Subcutaneous abdominal adipose tissue (tissue), 5 donors: Measurements from ENCODE around the gene TRA2B.

Experiments used
- H3K27ac ChIP-seq: one replicate; pipeline ENCODE4 v1.7.0; 2013; ENCODE audit warnings: low read depth, mild to moderate bottlenecking, inconsistent platforms, low read length, moderate library complexity
- H3K27me3 ChIP-seq, 5 donors: one replicate each; pipeline ENCODE4 v1.7.0; 2013; ENCODE audit warnings: low read length in 5 of 5, inconsistent platforms in 1 of 5; ENCODE audit not compliant: control insufficient read depth in 5 of 5, insufficient read depth in 4 of 5
- H3K36me3 ChIP-seq, 5 donors: one replicate each; pipeline ENCODE4 v1.7.0; 2013; ENCODE audit warnings: low read length in 5 of 5; ENCODE audit not compliant: control insufficient read depth in 5 of 5, insufficient read depth in 5 of 5
- H3K4me1 ChIP-seq, 5 donors: one replicate each; pipeline ENCODE4 v1.7.0; 2013; ENCODE audit warnings: low read length in 5 of 5, mild to moderate bottlenecking in 3 of 5, moderate library complexity in 1 of 5; ENCODE audit not compliant: control insufficient read depth in 5 of 5, insufficient read depth in 5 of 5
- H3K4me3 ChIP-seq, 5 donors: one replicate each; pipeline ENCODE4 v1.7.0; 2013; ENCODE audit warnings: low read length in 5 of 5, low read depth in 1 of 5
- H3K9ac ChIP-seq, 5 donors: one replicate each; pipeline ENCODE4 v1.7.0; 2013; ENCODE audit warnings: low read length in 5 of 5, mild to moderate bottlenecking in 4 of 5, moderate library complexity in 3 of 5
- H3K9me3 ChIP-seq, 5 donors: one replicate each; pipeline ENCODE4 v1.7.0; 2013; ENCODE audit warnings: low read length in 5 of 5; ENCODE audit not compliant: control insufficient read depth in 5 of 5
- donor health status: healthy.
- donor health status: healthy.
- donor health status: healthy.
- donor health status: healthy.
- donor health status: healthy.

The TRA2B gene

GRCh38 chr3:185887066-185887465, 50.7 kb downstream of the TRA2B start:
- H3K36me3 ChIP-seq, result no peaks in the 10 kb centered on the region
- H3K9me3 ChIP-seq, result no peaks in the 10 kb centered on the region
- H3K4me1 ChIP-seq, result no peaks in the 10 kb centered on the region
- no peaks in the 10 kb centered on the region for H3K27me3 ChIP-seq
- H3K9ac ChIP-seq, result no peak overlapping the region
- no peak overlapping the region for H3K27ac ChIP-seq
- H3K4me3 ChIP-seq, result no peak overlapping the region

DNA sequence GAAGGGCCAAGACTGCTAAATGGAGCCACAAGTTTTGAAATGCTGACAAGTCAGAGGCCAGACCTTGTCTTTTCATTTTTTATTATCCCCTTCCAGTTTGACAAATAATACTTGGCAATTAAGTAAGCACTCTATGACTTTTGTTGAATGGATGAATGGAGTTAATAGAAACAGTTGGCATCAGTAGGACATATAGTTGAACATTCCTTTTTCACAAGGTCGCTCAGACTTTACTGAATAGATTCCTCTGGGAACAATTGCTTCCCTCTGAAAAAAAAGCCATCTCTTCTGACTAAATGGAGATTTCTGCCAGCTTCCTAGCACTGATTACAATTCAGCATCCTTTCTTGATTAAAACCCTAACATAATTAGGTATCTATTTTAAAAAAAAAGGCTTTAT, 53.2 kb downstream of the TRA2B start:
- Histone ChIP-seq H3K27ac (no peak overlapping the region), H3K9me3 (no peaks in the 10 kb centered on the region), H3K4me1 (no peaks in the 10 kb centered on the region), H3K36me3 (no peaks in the 10 kb centered on the region), H3K4me3 (no peak overlapping the region), H3K9ac (no peak overlapping the region), H3K27me3 (no peaks in the 10 kb centered on the region)

DNA sequence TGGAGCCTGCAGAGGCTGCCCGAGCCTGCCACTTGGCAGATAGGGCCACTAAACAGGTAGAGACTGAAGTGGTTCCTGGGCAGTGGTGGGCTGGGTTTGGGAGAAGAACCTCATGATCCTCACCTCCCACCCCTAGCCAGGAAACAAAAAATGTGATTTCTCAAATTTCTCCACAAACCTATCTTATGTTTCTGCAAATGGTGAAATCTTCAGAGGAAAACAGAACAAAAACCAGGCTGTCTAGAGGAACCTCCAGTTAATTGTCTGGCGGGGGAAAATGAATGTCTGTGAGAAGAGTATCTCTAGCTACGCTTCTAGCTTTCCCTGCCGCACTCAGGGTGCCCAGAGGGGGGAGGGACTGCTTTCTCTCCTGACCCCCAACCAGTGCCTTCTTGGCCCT, 55.9 kb downstream of the TRA2B start:
- no peaks in the 10 kb centered on the region for H3K36me3 ChIP-seq
- no peaks in the 10 kb centered on the region for H3K4me1 ChIP-seq
- no peak overlapping the region for H3K27ac ChIP-seq
- H3K4me3 ChIP-seq, result no peak overlapping the region
- no peak overlapping the region for H3K9ac ChIP-seq
- peaks cover 0 to 4% (median 0%) of the 10 kb centered on the region in 5 donors for H3K27me3 ChIP-seq
- no peaks in the 10 kb centered on the region for H3K9me3 ChIP-seq

- H3K27ac ChIP-seq, result no peak overlapping the region
- H3K9me3 ChIP-seq, result no peaks in the 10 kb centered on the region
- H3K4me1 ChIP-seq, result no peaks in the 10 kb centered on the region
- H3K27me3 ChIP-seq, result peaks cover 0 to 4% (median 0%) of the 10 kb centered on the region in 5 donors
- no peak overlapping the region for H3K9ac ChIP-seq
- no peaks in the 10 kb centered on the region for H3K36me3 ChIP-seq
- H3K4me3 ChIP-seq, result no peak overlapping the region
Observed at GRCh38 chr3:185880600-185880999, 57.2 kb downstream of the TRA2B start.

DNA sequence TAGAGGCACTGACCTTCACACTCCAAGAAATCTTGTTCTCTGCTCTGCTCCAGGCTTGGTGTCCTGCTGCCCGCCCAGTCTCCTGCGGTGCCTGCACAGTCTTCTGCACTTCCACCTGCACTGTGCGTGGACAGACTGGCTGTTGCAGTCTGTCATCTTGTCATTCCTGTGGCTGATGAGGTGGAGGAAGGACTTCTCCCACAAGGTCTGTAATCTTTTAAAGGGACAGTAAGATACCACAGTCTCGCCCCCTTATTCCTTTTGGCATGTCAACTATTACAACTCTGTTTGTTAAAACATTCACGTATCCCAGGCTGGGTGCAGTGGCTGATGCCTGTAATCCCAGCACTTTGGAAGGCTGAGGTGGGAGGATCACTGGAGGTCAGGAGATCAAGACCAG, 58.9 kb downstream of the TRA2B start:
- Histone ChIP-seq H3K27ac (no peak overlapping the region), H3K36me3 (no peaks in the 10 kb centered on the region), H3K27me3 (peaks cover 0 to 4% (median 0%) of the 10 kb centered on the region in 5 donors), H3K9ac (no peak overlapping the region), H3K4me3 (no peak overlapping the region), H3K9me3 (no peaks in the 10 kb centered on the region), H3K4me1 (no peaks in the 10 kb centered on the region)

DNA sequence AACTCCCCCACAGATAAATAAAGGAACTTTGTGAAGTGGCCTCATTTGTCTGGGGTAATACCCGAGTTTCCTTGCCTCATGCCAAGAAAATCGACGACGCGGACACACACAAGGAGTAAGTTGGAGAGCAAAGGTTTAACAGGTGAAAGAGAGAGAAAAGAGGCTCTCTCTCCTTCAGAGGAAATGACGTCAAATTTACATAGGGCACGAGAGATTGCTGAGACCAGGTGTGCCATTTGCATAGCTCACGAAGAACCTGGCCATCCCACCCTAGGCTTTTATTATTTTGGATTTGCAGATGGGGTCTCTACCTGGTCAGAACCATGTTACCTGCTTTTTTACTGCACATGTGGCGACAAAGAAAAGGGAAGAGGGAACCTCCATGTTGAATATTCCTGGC, 63.7 kb downstream of the TRA2B start:
- H3K9me3 ChIP-seq, result no peaks in the 10 kb centered on the region
- no peak overlapping the region for H3K4me3 ChIP-seq
- H3K9ac ChIP-seq, result no peak overlapping the region
- H3K4me1 ChIP-seq, result no peaks in the 10 kb centered on the region
- H3K36me3 ChIP-seq, result no peaks in the 10 kb centered on the region
- no peak overlapping the region for H3K27ac ChIP-seq
- peaks cover 0 to 4% (median 0%) of the 10 kb centered on the region in 5 donors for H3K27me3 ChIP-seq

- Histone ChIP-seq H3K4me3 (no peak overlapping the region), H3K27ac (no peak overlapping the region), H3K27me3 (no peaks in the 10 kb centered on the region), H3K36me3 (no peaks in the 10 kb centered on the region), H3K9me3 (no peaks in the 10 kb centered on the region), H3K9ac (no peak overlapping the region), H3K4me1 (no peaks in the 10 kb centered on the region)
Observed at GRCh38 chr3:185867650-185868049, 70.2 kb downstream of the TRA2B start.

- no peaks in the 10 kb centered on the region for H3K36me3 ChIP-seq
- no peaks in the 10 kb centered on the region for H3K4me1 ChIP-seq
- no peak overlapping the region for H3K27ac ChIP-seq
- H3K9ac ChIP-seq, result no peak overlapping the region
- H3K27me3 ChIP-seq, result no peaks in the 10 kb centered on the region
- H3K9me3 ChIP-seq, result no peaks in the 10 kb centered on the region
- no peak overlapping the region for H3K4me3 ChIP-seq
Observed at GRCh38 chr3:185866995-185867394, 70.8 kb downstream of the TRA2B start.

GRCh38 chr3:185866555-185866954, 71.3 kb downstream of the TRA2B start:
- Histone ChIP-seq H3K4me1 (no peaks in the 10 kb centered on the region), H3K4me3 (no peak overlapping the region), H3K36me3 (no peaks in the 10 kb centered on the region), H3K9ac (no peak overlapping the region), H3K9me3 (no peaks in the 10 kb centered on the region), H3K27ac (no peak overlapping the region), H3K27me3 (no peaks in the 10 kb centered on the region)
